ENCODE results near the gene ENTPD3. TPM values are rescaled to one million over a fixed set of nuclear protein-coding genes. Genes with fewer than 3 reads are reported as not detected.

The ENTPD3 gene
- total RNA-seq, 1 donor from 2014 or later = 0.29 TPM

GRCh38 chr3:40396406-40396805 is 9.4 kb downstream of the ENTPD3 start:
- DNase-seq (ENCODE audit: low read depth) = no peak
- TF ChIP-seq CTCF (IDR thresholded peaks at IDR 0.05; ENCODE audit: insufficient read depth, low read length, poor library complexity, severe bottlenecking) = no peak
- no peaks in the 10 kb centered on the region for H3K27me3 ChIP-seq (ENCODE audit: control insufficient read depth, insufficient read depth, low read length)

GRCh38 chr3:40397129-40397528 is 10.1 kb downstream of the ENTPD3 start:
- TF ChIP-seq CTCF (IDR thresholded peaks at IDR 0.05; ENCODE audit: insufficient read depth, low read length, poor library complexity, severe bottlenecking) = no peak
- Histone ChIP-seq H3K4me3 (ENCODE audit: low read depth, low read length) (no peak overlapping the region), H3K36me3 (ENCODE audit: control insufficient read depth, insufficient read depth, low read length) (no peaks in the 10 kb centered on the region), H3K27me3 (ENCODE audit: control insufficient read depth, insufficient read depth, low read length) (no peaks in the 10 kb centered on the region)
- no peak for DNase-seq (ENCODE audit: low read depth)

More at GRCh38 chr3:40396406-40396805, 9.4 kb downstream of the ENTPD3 start:
- Histone ChIP-seq H3K4me3 (ENCODE audit: low read depth, low read length) (no peak overlapping the region), H3K36me3 (ENCODE audit: control insufficient read depth, insufficient read depth, low read length) (no peaks in the 10 kb centered on the region)

- TF ChIP-seq CTCF (IDR thresholded peaks at IDR 0.05; ENCODE audit: insufficient read depth, low read length, poor library complexity, severe bottlenecking) = no peak
- no peak for DNase-seq (ENCODE audit: low read depth)
These were observed 10.9 kb downstream of the ENTPD3 start for GRCh38 chr3:40397912-40398311.

GRCh38 chr3:40398346-40398745 is 11.4 kb downstream of the ENTPD3 start:
- H3K4me3 ChIP-seq (ENCODE audit: low read depth, low read length) = no peak overlapping the region
- no peak for TF ChIP-seq CTCF (IDR thresholded peaks at IDR 0.05; ENCODE audit: insufficient read depth, low read length, poor library complexity, severe bottlenecking)
- H3K27me3 ChIP-seq (ENCODE audit: control insufficient read depth, insufficient read depth, low read length) = no peaks in the 10 kb centered on the region
- DNase-seq (ENCODE audit: low read depth) = no peak
- H3K36me3 ChIP-seq (ENCODE audit: control insufficient read depth, insufficient read depth, low read length) = no peaks in the 10 kb centered on the region

More at GRCh38 chr3:40397912-40398311, 10.9 kb downstream of the ENTPD3 start:
- Histone ChIP-seq H3K27me3 (ENCODE audit: control insufficient read depth, insufficient read depth, low read length) (no peaks in the 10 kb centered on the region), H3K36me3 (ENCODE audit: control insufficient read depth, insufficient read depth, low read length) (no peaks in the 10 kb centered on the region), H3K4me3 (ENCODE audit: low read depth, low read length) (no peak overlapping the region)

GRCh38 chr3:40404591-40405198 is 17.7 kb downstream of the ENTPD3 start:
- H3K36me3 ChIP-seq (ENCODE audit: control insufficient read depth, insufficient read depth, low read length) = no peaks in the 10 kb centered on the region
- DNase-seq (ENCODE audit: low read depth) = no peak
- no peak overlapping the region for H3K4me3 ChIP-seq (ENCODE audit: low read depth, low read length)
- no peak for TF ChIP-seq CTCF (IDR thresholded peaks at IDR 0.05; ENCODE audit: insufficient read depth, low read length, poor library complexity, severe bottlenecking)
- no peaks in the 10 kb centered on the region for H3K27me3 ChIP-seq (ENCODE audit: control insufficient read depth, insufficient read depth, low read length)

- Histone ChIP-seq H3K36me3 (ENCODE audit: control insufficient read depth, insufficient read depth, low read length) (no peaks in the 10 kb centered on the region), H3K27me3 (ENCODE audit: control insufficient read depth, insufficient read depth, low read length) (no peaks in the 10 kb centered on the region), H3K4me3 (ENCODE audit: low read depth, low read length) (no peak overlapping the region)
- no peak for TF ChIP-seq CTCF (IDR thresholded peaks at IDR 0.05; ENCODE audit: insufficient read depth, low read length, poor library complexity, severe bottlenecking)
- no peak for DNase-seq (ENCODE audit: low read depth)
These were observed 20.0 kb downstream of the ENTPD3 start for GRCh38 chr3:40407007-40407406.

All from kidney epithelial cell (primary cell).